ENCODE results near the gene CYP4A22.
"Not testable (repeated sequence)": the region's sequence is repeated elsewhere in the genome, so short reads cannot be mapped to it uniquely, and the experiment has no call there.

Gene CYP4A22

GRCh38 chr1:47137198-47137597, at the start of gene CYP4A22:
CYP4A22 (plus strand) TSS chr1:47137441; CDS start chr1:47137486, 45 bp downstream.
- DNase-seq = no peak

- peak; percentile 57 for DNase-seq
Measured at GRCh38 chr1:47089356-47089755, 47.9 kb upstream of the CYP4A22 start.

GRCh38 chr1:47091476-47091875, 45.8 kb upstream of the CYP4A22 start:
- not testable (repeated sequence) for DNase-seq

- no peak for DNase-seq
Measured at GRCh38 chr1:47104816-47105215, 32.4 kb upstream of the CYP4A22 start.

GRCh38 chr1:47106792-47107191, 30.4 kb upstream of the CYP4A22 start:
- no peak for DNase-seq

GRCh38 chr1:47107851-47108574, 29.2 kb upstream of the CYP4A22 start:
- not testable (repeated sequence) for DNase-seq

- DNase-seq = not testable (repeated sequence)
Measured at GRCh38 chr1:47109482-47109881, 27.8 kb upstream of the CYP4A22 start.

GRCh38 chr1:47113178-47113577, 24.1 kb upstream of the CYP4A22 start:
- no peak for DNase-seq

GRCh38 chr1:47121039-47121438, 16.2 kb upstream of the CYP4A22 start:
- DNase-seq = not testable (repeated sequence)

GRCh38 chr1:47124834-47125233, 12.4 kb upstream of the CYP4A22 start:
- DNase-seq = not testable (repeated sequence)

- not testable (repeated sequence) for DNase-seq
Measured at GRCh38 chr1:47126997-47127396, 10.2 kb upstream of the CYP4A22 start.

GRCh38 chr1:47128221-47128620, 9.0 kb upstream of the CYP4A22 start:
- no peak for DNase-seq

GRCh38 chr1:47128854-47129253, 8.4 kb upstream of the CYP4A22 start:
- not testable (repeated sequence) for DNase-seq

GRCh38 chr1:47129489-47130230, 7.6 kb upstream of the CYP4A22 start:
- not testable (repeated sequence) for DNase-seq

GRCh38 chr1:47132665-47133064, 4.6 kb upstream of the CYP4A22 start:
- DNase-seq = not testable (repeated sequence)

- no peak for DNase-seq
Measured at GRCh38 chr1:47137925-47138615, 829 bp downstream of the CYP4A22 start.

GRCh38 chr1:47140358-47140757, 3.1 kb downstream of the CYP4A22 start:
- not testable (repeated sequence) for DNase-seq

- peak; percentile 2 for DNase-seq
Measured at GRCh38 chr1:47143654-47144053, 6.4 kb downstream of the CYP4A22 start.

GRCh38 chr1:47146495-47146894, 9.3 kb downstream of the CYP4A22 start:
- DNase-seq = not testable (repeated sequence)

GRCh38 chr1:47147047-47147785, 10.0 kb downstream of the CYP4A22 start:
- DNase-seq = no peak

- DNase-seq = not testable (repeated sequence)
Measured at GRCh38 chr1:47149162-47149561, 11.9 kb downstream of the CYP4A22 start.

GRCh38 chr1:47156457-47156856, 19.2 kb downstream of the CYP4A22 start:
- DNase-seq = not testable (repeated sequence)

- not testable (repeated sequence) for DNase-seq
Measured at GRCh38 chr1:47157957-47158356, 20.7 kb downstream of the CYP4A22 start.
